ENCODE data around the gene TMEM200A.

The TMEM200A gene

DNA sequence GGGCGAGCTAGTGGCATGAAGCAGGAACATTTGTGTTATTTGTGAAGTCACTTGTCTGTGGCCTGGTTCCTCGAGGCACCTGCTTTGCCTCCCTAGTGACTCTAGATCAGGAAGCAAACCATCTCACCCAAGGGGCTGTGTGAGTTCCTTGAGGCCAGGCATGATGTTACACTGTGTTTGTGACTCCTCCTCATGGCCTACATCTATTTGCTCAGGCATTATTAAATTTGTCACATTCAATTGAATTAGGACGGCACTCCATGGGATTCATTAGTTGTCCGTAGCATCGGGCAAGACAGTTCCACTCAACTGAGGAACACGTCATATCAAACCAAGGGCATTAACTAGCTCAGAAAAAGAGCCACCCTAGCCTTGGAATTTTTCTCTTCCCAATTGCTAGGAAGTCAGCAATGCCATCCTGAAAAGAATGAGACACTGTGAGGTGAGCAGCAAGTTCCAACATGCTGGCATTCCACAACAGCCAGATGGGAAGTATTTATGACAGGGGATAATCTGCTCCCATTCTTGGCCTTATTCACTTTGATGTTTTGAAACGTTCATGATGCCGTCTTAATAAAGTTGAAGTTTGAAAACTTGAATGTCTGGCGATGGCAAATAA is 17.2 kb downstream of the TMEM200A start:
- no peak for TF ChIP-seq JUND (IDR thresholded peaks at IDR 0.05; ENCODE audit: low read depth)
- no peak for DNase-seq (ENCODE audit: low read depth in 1 of 2, low spot score in 1 of 2)
- in situ Hi-C loops (cut with HindIII; ENCODE audit: low pct_unique_long_range_greater_than_20kb, low sequenced_read_pairs), result no loop called here

DNA sequence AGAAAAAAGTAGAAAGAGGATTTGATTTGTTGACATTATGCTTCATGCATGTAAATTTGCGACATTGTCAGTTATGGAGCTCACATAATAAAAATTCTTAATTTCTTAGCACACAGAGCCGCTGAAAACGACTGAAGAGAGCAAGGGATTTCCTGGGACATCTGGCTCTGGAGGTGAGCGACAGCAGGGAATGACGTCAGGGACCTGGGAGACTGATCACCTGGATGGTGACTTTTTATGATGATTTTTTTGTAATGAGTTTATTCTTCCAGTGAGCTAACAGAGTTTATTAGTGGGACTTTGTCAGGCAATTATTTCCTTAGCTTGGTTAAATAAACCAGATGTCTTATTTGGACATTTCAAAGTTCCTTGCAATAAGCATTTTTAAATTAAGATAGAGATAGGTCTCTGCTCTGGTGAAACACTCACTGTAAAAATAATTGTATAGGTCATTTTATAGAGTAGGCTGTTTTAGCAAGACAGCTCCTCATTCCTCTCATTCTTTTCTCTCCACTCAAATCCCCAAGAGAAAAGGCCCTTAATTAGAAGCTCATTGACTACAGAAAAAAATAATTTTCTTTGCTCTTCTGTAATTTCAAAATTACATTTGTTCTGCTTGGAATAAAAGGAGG is 19.4 kb downstream of the TMEM200A start:
- no peak for DNase-seq (ENCODE audit: low read depth in 1 of 2, low spot score in 1 of 2)
- in situ Hi-C loops (cut with HindIII; ENCODE audit: low pct_unique_long_range_greater_than_20kb, low sequenced_read_pairs), result no loop called here
- no peak for TF ChIP-seq JUND (IDR thresholded peaks at IDR 0.05; ENCODE audit: low read depth)

DNA sequence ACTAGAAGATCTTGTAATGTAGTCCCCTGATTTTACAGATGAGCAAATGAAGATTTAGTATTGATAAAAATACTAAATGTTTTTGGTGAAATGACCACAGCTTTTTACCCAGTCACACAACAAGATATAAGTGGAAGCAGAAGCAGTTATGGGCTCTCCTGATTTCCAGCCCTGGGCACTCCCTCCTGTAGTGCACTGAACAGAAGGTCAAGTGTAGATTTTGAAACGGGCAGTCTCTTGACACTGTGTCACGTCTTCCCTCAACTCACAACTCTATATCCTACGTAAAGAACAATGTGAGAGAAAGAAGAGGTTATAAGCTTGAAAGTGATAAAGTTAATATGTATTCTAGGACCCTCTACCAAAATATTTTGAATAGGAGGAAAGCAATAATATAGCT is 23.3 kb downstream of the TMEM200A start:
- TF ChIP-seq JUND (IDR thresholded peaks at IDR 0.05; ENCODE audit: low read depth), result no peak
- no peak for DNase-seq (ENCODE audit: low read depth in 1 of 2, low spot score in 1 of 2)
- in situ Hi-C loops (cut with HindIII; ENCODE audit: low pct_unique_long_range_greater_than_20kb, low sequenced_read_pairs), result no loop called here

DNA sequence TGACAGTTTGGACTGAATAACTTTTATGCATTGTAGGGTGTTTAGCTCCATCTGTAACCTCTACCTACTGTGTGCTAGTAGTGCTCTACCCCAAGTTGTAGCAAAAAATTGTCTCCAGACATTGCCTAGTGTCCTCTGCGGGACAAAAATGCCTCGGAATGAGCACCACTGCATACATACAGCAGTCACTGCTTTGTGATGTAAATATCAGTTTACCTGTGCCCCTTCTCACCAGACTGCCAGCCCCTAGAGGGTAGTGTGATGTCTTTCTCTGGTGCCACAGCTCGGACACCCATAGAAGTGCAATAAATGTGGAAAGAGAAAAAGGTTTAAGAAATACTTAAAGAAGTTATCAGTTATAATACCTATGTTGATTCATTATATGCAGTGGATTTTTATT is 25.1 kb downstream of the TMEM200A start:
- no peak for DNase-seq (ENCODE audit: low read depth in 1 of 2, low spot score in 1 of 2)
- in situ Hi-C loops (cut with HindIII; ENCODE audit: low pct_unique_long_range_greater_than_20kb, low sequenced_read_pairs), result no loop called here
- no peak for TF ChIP-seq JUND (IDR thresholded peaks at IDR 0.05; ENCODE audit: low read depth)

DNA sequence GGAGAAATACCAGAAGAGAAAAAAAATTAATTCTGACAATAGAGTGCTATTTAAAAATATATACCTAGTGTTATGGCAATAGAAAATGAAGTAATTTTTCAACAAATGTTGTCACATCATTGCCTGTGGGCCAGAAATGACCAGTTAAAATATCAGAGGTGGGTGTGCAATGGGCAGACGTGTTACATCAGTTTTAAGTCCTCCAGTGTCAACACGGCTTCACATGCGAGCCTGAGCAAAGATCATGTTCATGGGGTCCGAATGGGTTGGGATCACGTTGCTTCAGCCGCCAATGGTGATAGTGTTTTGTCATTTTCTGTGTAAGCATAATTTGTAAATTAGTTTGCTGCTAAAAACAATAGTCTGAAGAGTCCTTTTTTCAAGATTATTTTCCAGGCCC is 27.5 kb downstream of the TMEM200A start:
- in situ Hi-C loops (cut with HindIII; ENCODE audit: low pct_unique_long_range_greater_than_20kb, low sequenced_read_pairs), result no loop called here
- TF ChIP-seq JUND (IDR thresholded peaks at IDR 0.05; ENCODE audit: low read depth), result no peak
- no peak for DNase-seq (ENCODE audit: low read depth in 1 of 2, low spot score in 1 of 2)

DNA sequence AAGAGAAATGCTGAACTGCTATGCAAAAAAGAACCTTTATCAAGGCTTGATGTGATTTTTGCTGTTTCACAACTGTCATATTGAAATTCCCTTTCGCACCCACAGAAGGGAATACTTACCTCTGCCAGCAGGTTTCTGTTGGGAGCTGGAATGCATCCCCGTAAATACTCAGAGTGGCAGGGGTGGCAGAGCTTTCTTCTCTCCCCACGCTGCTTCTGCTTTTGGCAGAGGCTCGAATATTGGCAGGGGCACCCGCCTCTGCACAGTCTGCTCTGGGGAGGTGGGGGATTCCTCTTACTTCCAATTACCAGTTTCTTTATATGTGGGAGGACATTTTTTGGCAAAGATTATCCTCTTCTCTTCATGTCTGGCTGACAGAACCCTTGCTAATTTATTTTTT is 28.4 kb downstream of the TMEM200A start:
- no peak for TF ChIP-seq JUND (IDR thresholded peaks at IDR 0.05; ENCODE audit: low read depth)
- no peak for DNase-seq (ENCODE audit: low read depth in 1 of 2, low spot score in 1 of 2)
- in situ Hi-C loops (cut with HindIII; ENCODE audit: low pct_unique_long_range_greater_than_20kb, low sequenced_read_pairs), result no loop called here

DNA sequence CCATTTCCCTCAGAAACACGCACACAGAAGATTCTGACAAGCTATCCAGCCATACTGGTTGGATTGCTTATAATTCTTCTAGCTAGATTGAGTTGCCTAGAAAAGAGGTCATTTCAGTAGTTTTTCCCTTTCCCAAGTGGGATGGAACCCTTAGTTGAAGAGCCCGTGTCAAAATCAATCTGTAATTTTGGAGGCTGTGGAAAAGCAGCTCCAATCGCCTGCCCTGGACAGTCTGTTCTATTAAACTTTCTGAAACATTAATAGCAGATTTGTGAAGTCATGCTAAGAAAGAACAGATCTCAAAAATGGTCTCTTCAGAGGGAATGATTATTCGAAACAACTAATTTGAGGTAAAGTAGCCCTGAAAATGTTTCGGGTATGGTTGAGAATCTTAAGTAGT is 29.3 kb downstream of the TMEM200A start:
- TF ChIP-seq JUND (IDR thresholded peaks at IDR 0.05; ENCODE audit: low read depth), result no peak
- in situ Hi-C loops (cut with HindIII; ENCODE audit: low pct_unique_long_range_greater_than_20kb, low sequenced_read_pairs), result no loop called here
- no peak for DNase-seq (ENCODE audit: low read depth in 1 of 2, low spot score in 1 of 2)

DNA sequence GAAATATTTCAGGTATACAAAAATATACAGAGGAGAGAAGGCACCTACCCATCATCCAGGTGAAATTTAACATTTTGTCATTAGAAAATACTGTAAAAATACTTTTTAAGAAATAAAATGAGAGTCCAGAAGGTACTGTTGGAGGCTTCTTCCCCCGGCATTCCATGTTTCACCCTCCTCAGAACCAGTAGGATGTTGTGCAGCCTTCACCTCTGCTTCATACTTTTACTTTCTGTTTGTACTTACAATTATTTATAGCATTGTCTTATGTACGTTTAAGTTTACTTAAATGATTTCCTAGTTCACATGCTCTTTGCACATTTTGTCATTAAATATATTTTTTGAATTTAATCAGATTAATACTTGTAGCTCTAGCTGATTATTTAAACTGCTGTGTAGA is 30.9 kb downstream of the TMEM200A start:
- no peak for DNase-seq (ENCODE audit: low read depth in 1 of 2, low spot score in 1 of 2)
- in situ Hi-C loops (cut with HindIII; ENCODE audit: low pct_unique_long_range_greater_than_20kb, low sequenced_read_pairs), result no loop called here
- TF ChIP-seq JUND (IDR thresholded peaks at IDR 0.05; ENCODE audit: low read depth), result no peak

DNA sequence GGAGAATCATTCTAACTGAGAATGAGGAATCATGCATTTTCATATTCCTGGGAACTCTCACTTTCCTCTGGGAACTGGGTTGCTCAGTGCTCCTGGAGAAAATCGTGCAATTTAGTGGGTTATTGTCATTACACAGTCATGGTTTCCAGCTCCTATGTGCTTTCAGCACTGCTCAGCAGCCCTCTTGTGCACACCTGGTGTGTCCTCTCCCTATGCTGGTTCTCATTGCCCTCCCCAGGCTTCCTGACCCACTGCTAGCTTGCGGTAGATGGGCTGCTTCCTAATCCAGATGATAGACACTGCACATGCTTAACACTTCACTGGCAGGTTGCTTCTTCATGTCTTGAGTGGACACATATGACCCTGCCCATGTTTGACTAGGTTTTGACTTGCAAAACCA is 39.7 kb downstream of the TMEM200A start:
- TF ChIP-seq JUND (IDR thresholded peaks at IDR 0.05; ENCODE audit: low read depth), result no peak
- DNase-seq (ENCODE audit: low read depth in 1 of 2, low spot score in 1 of 2), result no peak
- in situ Hi-C loops (cut with HindIII; ENCODE audit: low pct_unique_long_range_greater_than_20kb, low sequenced_read_pairs), result no loop called here

DNA sequence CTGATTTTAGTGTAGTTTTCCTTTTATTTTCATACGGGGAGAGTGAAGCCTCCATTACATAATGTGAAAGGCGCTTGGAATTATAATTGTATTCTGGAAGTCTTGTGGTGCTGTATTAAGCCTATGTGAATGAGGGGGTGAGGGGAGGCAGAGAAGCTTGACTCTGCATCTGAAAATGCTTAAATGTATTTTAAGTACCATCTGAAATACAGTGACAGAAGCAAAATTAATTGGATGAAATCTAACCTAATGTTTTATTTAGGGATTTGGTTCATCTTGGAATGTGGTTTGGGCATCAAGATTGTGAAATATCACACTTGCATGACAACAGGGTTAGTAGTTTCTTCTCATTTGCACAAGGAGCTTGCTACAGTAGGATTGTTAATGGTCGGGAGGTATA is 41.2 kb downstream of the TMEM200A start:
- in situ Hi-C loops (cut with HindIII; ENCODE audit: low pct_unique_long_range_greater_than_20kb, low sequenced_read_pairs), result no loop called here
- TF ChIP-seq JUND (IDR thresholded peaks at IDR 0.05; ENCODE audit: low read depth), result no peak
- DNase-seq (ENCODE audit: low read depth in 1 of 2, low spot score in 1 of 2), result no peak

DNA sequence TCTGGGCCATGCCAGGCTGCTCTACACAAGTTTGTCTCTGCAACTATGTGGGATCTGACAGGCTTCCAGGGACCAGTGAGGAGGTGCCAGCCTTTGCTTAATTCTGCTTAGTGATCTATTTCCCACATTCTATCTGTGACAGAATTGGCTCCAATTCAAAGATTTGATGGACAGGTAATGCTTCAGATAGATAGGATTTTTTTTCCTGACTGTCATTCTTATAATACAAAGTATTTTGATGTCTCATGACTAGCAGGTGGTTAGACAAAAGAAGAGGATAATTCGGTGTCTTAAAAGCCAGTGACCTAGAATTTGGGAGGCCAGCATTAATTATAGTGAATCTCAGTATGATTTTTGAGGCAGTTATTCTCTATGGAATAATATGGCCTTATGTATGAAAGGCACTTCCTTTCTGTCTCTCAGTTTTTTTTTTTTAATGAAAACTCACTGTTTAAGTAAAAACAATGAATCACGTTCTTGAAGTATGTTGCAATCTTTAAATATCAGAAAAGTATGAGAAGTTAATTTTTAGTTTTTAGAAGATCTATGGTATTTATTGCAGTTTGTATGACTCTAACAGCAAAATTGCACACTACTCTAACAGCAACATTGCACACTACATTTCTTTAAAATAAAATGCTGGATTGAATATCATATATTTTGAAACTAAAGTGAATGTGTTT is 43.7 kb downstream of the TMEM200A start:
- in situ Hi-C loops (cut with HindIII; ENCODE audit: low pct_unique_long_range_greater_than_20kb, low sequenced_read_pairs), result no loop called here
- no peak for TF ChIP-seq JUND (IDR thresholded peaks at IDR 0.05; ENCODE audit: low read depth)
- DNase-seq (ENCODE audit: low read depth in 1 of 2, low spot score in 1 of 2), result no peak

DNA sequence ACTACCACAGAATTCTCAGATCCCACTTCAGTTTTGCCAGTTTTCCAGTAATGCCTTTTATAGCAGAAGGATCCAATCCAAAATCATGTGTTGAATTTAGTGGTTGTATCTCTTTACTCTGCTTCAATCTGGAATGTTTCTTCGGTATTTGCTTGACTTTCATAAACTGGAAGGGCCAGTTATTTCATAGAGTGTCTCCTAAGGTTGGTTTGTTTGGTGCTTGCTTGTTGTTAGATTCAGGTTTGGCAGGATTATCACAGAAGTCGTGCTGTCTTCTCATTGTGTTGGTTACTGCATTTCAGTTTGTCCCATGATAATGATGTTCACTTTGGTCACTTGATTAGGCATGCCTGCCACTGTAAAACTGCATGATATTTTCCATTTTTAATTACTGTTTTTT is 45.7 kb downstream of the TMEM200A start:
- DNase-seq (ENCODE audit: low read depth in 1 of 2, low spot score in 1 of 2), result peak in 1 of 2 experiments; percentile 65
- no peak for TF ChIP-seq JUND (IDR thresholded peaks at IDR 0.05; ENCODE audit: low read depth)
- in situ Hi-C loops (cut with HindIII; ENCODE audit: low pct_unique_long_range_greater_than_20kb, low sequenced_read_pairs), result no loop called here

DNA sequence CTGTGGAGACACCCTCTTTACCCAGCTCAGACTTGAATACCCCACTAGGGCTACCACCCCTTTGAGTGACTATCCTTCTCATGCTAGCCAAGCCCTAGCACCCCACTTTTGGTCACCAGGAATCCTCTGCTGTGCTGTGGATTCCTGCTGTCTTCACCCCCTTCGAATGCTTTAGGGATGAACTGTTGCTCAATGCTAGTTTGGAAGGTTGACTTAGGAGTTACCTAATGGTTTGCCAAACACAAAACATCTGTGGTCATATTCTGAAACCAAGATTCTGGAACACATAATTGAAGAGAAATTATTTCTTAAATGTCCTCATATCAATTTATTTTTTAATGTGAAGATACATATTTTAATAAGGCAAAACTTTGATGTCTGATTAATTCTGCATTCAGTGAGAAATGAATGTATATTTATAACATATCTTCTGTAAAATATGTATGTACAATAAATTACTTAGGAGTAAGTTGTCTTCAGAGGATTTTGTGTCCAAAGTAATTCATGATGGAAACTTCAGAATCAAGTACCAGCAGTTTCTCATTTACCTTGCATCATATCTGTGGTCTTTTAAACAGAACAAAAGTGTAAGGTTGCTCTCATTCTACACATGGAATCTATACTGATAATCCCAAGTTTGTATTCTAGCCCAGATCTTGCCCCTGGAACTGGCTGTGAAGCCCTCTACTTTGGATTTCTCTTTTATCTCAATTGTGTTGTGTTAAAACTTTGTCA is 46.9 kb downstream of the TMEM200A start:
- no peak for DNase-seq (ENCODE audit: low read depth in 1 of 2, low spot score in 1 of 2)
- in situ Hi-C loops (cut with HindIII; ENCODE audit: low pct_unique_long_range_greater_than_20kb, low sequenced_read_pairs), result no loop called here
- no peak for TF ChIP-seq JUND (IDR thresholded peaks at IDR 0.05; ENCODE audit: low read depth)
